SK-N-SH (cell line): Measurements from ENCODE around the gene RGSL1.

ENCODE experiments used
- POLR2AphosphoS5 ChIP-seq: IDR thresholded peaks from 2 replicates; pipeline ENCODE4 v1.6.1; 2012; ENCODE audit warnings: low read depth, low read length
- SIN3A ChIP-seq: IDR thresholded peaks from 2 replicates; pipeline ENCODE4 v1.6.1; 2012; ENCODE audit warnings: low read depth, mild to moderate bottlenecking, low read length, moderate library complexity, borderline replicate concordance
- TAF1 ChIP-seq: IDR thresholded peaks from 2 replicates; pipeline ENCODE4 v1.6.1; 2012; ENCODE audit warnings: low read depth, mild to moderate bottlenecking, low read length, moderate library complexity, borderline replicate concordance
- TF ChIP-seq, protein P1 (sequence below): fragments of 200-600 bp; sonication (generic); IDR thresholded peaks from 2 replicates; pipeline ENCODE4 v1.6.1; 2017; ENCODE audit warnings: antibody characterized with exemption, mild to moderate bottlenecking, moderate library complexity

DNA sequence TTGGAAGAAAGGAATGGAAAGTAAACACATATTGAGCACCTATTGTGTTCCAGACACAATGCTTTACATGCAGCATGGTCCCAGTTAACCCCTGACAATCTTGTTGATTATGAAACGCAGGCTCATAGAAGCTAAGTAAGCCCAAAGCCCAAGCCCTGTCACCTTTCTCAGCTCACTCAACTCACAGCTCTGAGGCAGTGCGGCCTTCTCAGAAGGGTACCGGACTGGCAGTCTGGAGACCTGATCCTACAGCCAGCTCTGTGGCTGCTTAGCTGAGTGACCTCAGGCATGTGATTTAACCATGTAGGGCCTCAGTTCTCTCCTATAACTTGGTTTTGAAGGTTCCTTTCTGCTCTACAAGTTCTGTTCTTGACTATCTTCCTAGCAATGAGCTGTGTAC lies 139.6 kb downstream of the RGSL1 start:
- TF ChIP-seq, protein P1, sequence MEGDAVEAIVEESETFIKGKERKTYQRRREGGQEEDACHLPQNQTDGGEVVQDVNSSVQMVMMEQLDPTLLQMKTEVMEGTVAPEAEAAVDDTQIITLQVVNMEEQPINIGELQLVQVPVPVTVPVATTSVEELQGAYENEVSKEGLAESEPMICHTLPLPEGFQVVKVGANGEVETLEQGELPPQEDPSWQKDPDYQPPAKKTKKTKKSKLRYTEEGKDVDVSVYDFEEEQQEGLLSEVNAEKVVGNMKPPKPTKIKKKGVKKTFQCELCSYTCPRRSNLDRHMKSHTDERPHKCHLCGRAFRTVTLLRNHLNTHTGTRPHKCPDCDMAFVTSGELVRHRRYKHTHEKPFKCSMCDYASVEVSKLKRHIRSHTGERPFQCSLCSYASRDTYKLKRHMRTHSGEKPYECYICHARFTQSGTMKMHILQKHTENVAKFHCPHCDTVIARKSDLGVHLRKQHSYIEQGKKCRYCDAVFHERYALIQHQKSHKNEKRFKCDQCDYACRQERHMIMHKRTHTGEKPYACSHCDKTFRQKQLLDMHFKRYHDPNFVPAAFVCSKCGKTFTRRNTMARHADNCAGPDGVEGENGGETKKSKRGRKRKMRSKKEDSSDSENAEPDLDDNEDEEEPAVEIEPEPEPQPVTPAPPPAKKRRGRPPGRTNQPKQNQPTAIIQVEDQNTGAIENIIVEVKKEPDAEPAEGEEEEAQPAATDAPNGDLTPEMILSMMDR = no peak
- TF ChIP-seq TAF1 = no peak
- no peak for TF ChIP-seq SIN3A
- no peak for TF ChIP-seq POLR2AphosphoS5
